SKM-1 (cell line): ENCODE data around the gene XCL2.
"Not testable (repeated sequence)": the region's sequence is repeated elsewhere in the genome, so short reads cannot be mapped to it uniquely, and the experiment has no call there.

Experiments
- DNase-seq: peaks from one replicate; lab custom pipeline; 2025; ENCODE audit not compliant: unreplicated experiment; lab: John Stamatoyannopoulos, UW

The XCL2 gene

GRCh38 chr1:168543840-168544498 is at the start of gene XCL2:
XCL2 (minus strand) TSS chr1:168543997; CDS start chr1:168543964, 33 bp downstream.
- not testable (repeated sequence) for DNase-seq

GRCh38 chr1:168591641-168592250 is 47.9 kb upstream of the XCL2 start:
- DNase-seq, result no peak

- no peak for DNase-seq
Observed at GRCh38 chr1:168591066-168591465, 47.3 kb upstream of the XCL2 start.

GRCh38 chr1:168589167-168589566 is 45.4 kb upstream of the XCL2 start:
- DNase-seq, result no peak

- no peak for DNase-seq
Observed at GRCh38 chr1:168585937-168586336, 42.1 kb upstream of the XCL2 start.

GRCh38 chr1:168585191-168585590 is 41.4 kb upstream of the XCL2 start:
- DNase-seq, result no peak

- no peak for DNase-seq
Observed at GRCh38 chr1:168583571-168583970, 39.8 kb upstream of the XCL2 start.

GRCh38 chr1:168582688-168583336 is 39.0 kb upstream of the XCL2 start:
- DNase-seq, result no peak

GRCh38 chr1:168581817-168582572 is 38.2 kb upstream of the XCL2 start:
- no peak for DNase-seq

- DNase-seq, result not testable (repeated sequence)
Observed at GRCh38 chr1:168580991-168581390, 37.2 kb upstream of the XCL2 start.

GRCh38 chr1:168580290-168580689 is 36.5 kb upstream of the XCL2 start:
- not testable (repeated sequence) for DNase-seq

GRCh38 chr1:168578531-168579185 is 34.9 kb upstream of the XCL2 start:
- not testable (repeated sequence) for DNase-seq

- not testable (repeated sequence) for DNase-seq
Observed at GRCh38 chr1:168576245-168576688, 32.5 kb upstream of the XCL2 start, which contains the start of gene XCL1. XCL1 (plus strand) TSS chr1:168576605; CDS start chr1:168576638, 33 bp downstream.

- not testable (repeated sequence) for DNase-seq
Observed at GRCh38 chr1:168574234-168574633, 30.4 kb upstream of the XCL2 start.

- no peak for DNase-seq
Observed at GRCh38 chr1:168572633-168573032, 28.8 kb upstream of the XCL2 start.

- DNase-seq, result no peak
Observed at GRCh38 chr1:168570652-168571051, 26.9 kb upstream of the XCL2 start.

GRCh38 chr1:168568346-168568745 is 24.5 kb upstream of the XCL2 start:
- no peak for DNase-seq

GRCh38 chr1:168567568-168567967 is 23.8 kb upstream of the XCL2 start:
- DNase-seq, result no peak

GRCh38 chr1:168567007-168567406 is 23.2 kb upstream of the XCL2 start:
- peak; percentile 43 for DNase-seq

GRCh38 chr1:168565825-168566224 is 22.0 kb upstream of the XCL2 start:
- no peak for DNase-seq

- no peak for DNase-seq
Observed at GRCh38 chr1:168561989-168562388, 18.2 kb upstream of the XCL2 start.
